Measurements from ENCODE around the gene ST8SIA6.
"Not testable (repeated sequence)": the region's sequence is repeated elsewhere in the genome, so short reads cannot be mapped to it uniquely, and the experiment has no call there.

The ST8SIA6 gene

GRCh38 chr10:17340144-17340829 is 114.1 kb downstream of the ST8SIA6 start:
- no peak for DNase-seq

DNA sequence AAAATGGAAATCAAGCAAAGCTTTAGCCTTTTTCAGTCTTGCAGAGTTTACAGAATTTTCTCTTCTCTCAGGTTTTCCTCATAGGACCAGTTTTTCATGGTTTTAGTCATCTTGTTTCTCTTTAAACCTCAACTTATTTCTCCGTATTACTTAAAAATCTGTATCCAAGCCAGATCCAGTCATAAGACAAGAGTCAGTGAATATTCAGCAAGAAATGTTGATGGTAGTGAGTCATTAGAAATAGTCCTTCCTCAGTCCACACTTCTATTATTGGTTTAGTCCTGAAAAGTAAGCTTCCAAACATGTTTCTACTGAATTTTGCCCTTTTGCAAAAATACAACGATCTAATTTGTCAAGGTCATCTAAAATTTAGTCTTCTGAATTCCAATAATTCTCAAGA is 119.3 kb downstream of the ST8SIA6 start:
- DNase-seq: no peak

DNA sequence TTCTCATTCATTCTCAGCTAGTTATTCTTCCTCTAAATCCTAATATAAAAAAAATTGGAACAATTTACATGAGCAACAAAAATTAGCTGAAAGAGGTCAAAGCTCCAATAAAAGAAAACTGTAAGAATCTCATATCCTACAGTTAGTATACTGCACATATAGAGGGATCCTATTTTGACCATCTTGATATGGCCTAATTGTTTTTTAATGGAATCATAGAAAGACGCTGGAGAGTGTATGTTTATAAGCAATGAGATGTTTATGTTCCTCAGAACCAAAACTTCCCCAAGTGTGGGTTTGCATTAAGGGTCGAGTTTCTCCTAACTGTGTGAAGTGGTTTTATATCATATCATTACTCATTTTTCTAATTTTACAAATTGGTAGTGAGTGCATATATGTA is 123.9 kb downstream of the ST8SIA6 start:
- DNase-seq: no peak

DNA sequence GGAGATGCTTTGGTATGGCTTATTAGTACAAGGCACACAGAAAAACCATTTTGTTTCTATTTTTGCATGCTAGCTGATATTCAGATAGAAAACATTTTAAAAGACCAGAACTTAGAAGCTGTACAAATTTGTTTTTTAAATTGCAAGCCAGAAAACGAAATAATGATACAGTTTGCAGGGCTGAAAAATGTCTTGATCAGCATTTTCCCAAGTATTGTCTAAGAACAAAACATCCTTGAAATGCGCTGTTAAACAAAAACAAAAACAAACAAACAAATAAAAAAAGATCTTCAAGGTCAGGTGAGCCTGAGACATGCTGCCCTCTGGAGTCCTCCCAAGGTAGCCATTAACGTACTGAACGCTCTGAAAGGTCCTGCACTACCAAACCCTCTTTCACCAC is 128.0 kb downstream of the ST8SIA6 start:
- DNase-seq: no peak

GRCh38 chr10:17321957-17322356 is 132.4 kb downstream of the ST8SIA6 start:
- DNase-seq: not testable (repeated sequence)

DNA sequence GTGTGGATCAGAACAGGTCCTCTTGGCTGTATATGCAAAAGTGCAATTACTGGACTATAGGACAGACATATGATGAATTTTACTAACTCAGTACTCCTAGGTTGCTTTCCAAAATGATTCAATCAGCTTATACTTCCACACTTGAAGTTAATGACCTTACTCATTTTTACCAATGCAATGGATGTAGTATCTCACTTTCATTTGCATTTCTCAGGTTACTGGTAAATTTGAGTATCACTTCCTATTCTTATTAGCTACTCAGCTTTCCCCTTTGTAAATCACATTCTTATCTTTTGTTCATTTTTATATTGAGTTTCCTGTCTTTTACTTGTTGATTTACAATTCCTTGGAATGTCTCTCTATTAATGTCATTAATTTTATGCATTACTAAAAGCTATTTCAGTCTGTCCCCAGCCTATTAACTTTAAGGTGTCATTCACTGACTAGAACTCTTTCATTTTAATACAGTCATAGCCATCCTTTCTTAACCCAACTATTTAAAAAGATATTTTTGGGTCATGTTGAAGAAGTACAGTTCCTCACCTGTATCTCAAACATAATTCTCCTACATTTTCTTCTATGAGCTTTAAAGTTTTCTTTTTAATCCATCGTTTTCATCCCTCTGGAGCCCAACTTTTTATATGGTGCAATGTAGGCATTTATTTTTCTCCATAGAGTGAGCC is 137.8 kb downstream of the ST8SIA6 start:
- no peak for DNase-seq

DNA sequence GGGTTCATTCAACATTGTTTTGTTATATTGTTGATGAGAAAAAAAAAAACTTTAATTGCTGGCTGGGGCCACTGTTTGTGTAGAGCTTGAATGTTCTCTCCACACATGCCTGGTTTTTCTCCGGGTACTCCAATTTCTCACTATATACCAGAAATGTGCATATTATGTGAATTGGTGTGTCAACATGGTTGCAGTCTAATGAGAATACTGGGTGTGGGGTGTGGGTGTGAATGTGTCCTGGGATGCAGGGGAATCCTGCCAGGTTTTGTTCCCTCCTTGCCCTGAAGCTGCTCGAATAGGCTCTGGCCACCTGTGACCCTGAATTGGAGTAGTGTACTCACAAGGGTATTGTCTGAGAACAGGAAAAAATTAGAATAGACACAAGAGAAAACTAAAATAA is 145.0 kb downstream of the ST8SIA6 start:
- no peak for DNase-seq

DNA sequence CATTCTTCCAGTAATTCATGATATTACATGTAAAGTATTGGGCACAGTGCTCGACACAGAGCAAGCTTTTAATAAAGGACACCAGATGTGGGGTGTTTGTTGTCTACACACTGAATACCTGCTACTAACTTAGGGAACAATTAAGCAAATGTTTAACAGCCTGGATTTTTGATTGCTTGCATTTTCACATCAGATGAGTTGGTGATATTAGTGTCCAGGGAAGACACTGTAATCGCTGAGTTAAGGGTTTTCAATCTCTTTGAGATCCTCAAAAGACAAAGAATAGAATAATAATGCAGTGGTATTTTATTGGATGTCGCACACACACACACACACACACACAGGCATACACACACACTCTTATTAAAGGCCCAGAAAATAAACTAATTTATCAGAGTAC is 147.3 kb downstream of the ST8SIA6 start:
- DNase-seq: no peak

GRCh38 chr10:17292375-17292774 is 162.0 kb downstream of the ST8SIA6 start:
- DNase-seq: no peak

DNA sequence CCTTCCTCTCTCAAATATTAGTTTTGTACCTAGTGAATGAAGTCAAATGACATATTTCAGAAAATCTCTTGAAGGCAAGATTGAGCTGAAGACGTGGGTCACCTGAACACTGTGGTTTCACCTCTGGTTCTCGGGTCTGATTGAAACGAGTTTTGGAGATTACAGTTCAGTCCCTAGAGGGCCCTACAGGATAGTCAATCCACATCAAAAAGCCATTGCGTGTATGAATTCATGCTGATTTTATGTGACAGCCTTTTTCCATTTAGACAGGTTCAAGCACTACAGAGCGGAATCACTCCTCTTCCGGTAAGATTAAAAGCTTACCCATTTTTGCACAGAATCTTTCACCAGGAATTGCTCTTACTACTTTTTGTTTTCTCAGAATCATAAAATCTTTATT is 164.2 kb downstream of the ST8SIA6 start:
- DNase-seq: peak in 2 of 6 experiments; percentile 15 to 21

GRCh38 chr10:17289763-17290162 is 164.6 kb downstream of the ST8SIA6 start:
- no peak for DNase-seq

- no peak for DNase-seq
Measured at GRCh38 chr10:17286562-17287550, 167.5 kb downstream of the ST8SIA6 start.

DNA sequence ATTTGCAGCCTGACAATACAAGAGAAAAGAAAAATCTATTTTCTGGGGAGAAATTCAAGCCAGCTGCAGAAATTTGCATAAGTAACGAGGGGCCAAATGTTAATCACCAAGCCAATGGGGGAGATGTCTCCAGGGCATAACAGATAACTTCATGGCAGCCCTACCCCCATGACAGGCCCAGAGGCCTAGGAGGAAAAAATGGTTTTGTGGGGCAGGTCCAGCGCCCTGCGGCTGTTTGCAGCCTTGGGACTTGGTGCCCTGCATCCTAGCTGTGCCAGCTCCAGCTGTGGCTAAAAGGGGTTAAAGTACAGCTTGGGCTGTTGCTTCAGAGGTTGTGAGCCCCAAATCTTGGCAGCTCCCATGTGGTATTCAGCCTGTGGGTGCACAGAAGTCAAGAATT is 172.1 kb downstream of the ST8SIA6 start:
- no peak for DNase-seq

- DNase-seq: no peak
Measured at GRCh38 chr10:17278607-17279240, 175.7 kb downstream of the ST8SIA6 start.

DNA sequence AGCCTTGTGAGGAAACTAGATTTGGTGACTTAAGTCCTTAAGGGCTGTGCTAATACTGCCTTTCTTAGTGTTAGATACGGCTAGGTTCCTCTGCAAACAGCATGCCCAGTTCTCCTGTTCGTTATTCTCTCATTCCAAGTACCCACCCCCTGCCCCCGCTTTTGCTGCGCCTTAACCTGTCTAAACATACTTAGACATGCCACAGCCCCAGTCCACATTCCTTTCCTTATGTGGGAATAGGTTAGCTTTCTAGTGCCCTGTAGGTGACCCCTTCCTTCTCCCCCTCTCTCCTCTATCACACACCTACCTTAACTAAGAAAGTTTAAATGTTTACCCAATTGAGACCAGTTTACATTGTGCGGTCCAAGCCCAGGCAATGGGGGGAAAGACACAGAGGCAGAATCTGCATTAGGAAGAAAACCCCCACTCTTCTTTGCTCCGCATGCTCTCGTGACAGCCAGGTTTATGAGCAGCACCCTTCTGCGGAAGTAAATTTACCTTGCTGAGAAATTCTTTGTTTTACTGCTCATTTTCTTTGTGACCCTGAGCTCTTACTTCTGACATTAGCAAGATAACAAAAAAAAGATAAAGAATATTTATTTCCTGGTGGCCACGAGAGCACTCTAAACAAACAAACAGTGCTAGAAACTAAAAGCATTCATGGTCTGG is 177.5 kb downstream of the ST8SIA6 start:
- DNase-seq: no peak

GRCh38 chr10:17273403-17273802 is 181.0 kb downstream of the ST8SIA6 start:
- DNase-seq: no peak

GRCh38 chr10:17272648-17273047 is 181.7 kb downstream of the ST8SIA6 start:
- DNase-seq: no peak

Data from stimulated activated naive CD4-positive, alpha-beta T cell (primary cell).